HEK293T (cell line): ENCODE data around the gene SYNGAP1.

Experiments
- CTCF ChIA-PET: fragments of 350-600 bp; formaldehyde crosslinking; extraction: SDS; loops from one replicate; lab custom pipeline; 2021; ENCODE audit warnings: antibody characterized with exemption, inconsistent platforms; lab: Yijun Ruan, JAX
- POLR2A ChIA-PET: fragments of 350-600 bp; formaldehyde crosslinking; extraction: SDS; loops from one replicate; lab custom pipeline; 2020; ENCODE audit warnings: antibody characterized with exemption, inconsistent platforms; lab: Yijun Ruan, JAX
- DNase-seq: peaks from one replicate; pipeline ENCODE4 v3.0.0; 2012; ENCODE audit warnings: mixed read lengths; ENCODE audit errors: extremely low spot score
- ARNT ChIP-seq: fragments of 450-650 bp; IDR thresholded peaks from 2 replicates; pipeline ENCODE4 v1.6.1; 2017; ENCODE audit warnings: mild to moderate bottlenecking
- BHLHE40 ChIP-seq: fragments of 450-650 bp; IDR thresholded peaks from 2 replicates; pipeline ENCODE4 v1.6.1; 2016; ENCODE audit warnings: mild to moderate bottlenecking, moderate library complexity, borderline replicate concordance
- CTBP1 ChIP-seq: fragments of 450-650 bp; IDR thresholded peaks from 2 replicates; pipeline ENCODE4 v1.6.1; 2016; ENCODE audit warnings: borderline replicate concordance
- ELF4 ChIP-seq: fragments of 450-650 bp; IDR thresholded peaks from 2 replicates; pipeline ENCODE4 v1.6.1; 2017; ENCODE audit warnings: antibody characterized with exemption
- FOXA1 ChIP-seq: fragments of 450-650 bp; IDR thresholded peaks from 2 replicates; pipeline ENCODE4 v1.6.1; 2016; ENCODE audit warnings: mild to moderate bottlenecking
- FOXK2 ChIP-seq: fragments of 450-650 bp; IDR thresholded peaks from 2 replicates; pipeline ENCODE4 v1.6.1; 2016; ENCODE audit warnings: mild to moderate bottlenecking
- FOXM1 ChIP-seq: fragments of 450-650 bp; IDR thresholded peaks from 2 replicates; pipeline ENCODE4 v1.6.1; 2017; ENCODE audit warnings: mild to moderate bottlenecking, borderline replicate concordance
- HDGF ChIP-seq: fragments of 450-650 bp; IDR thresholded peaks from 2 replicates; pipeline ENCODE4 v1.6.1; 2017; ENCODE audit warnings: antibody characterized with exemption, borderline replicate concordance
- L3MBTL2 ChIP-seq: fragments of 450-650 bp; conservative IDR thresholded peaks from 2 replicates; pipeline ENCODE4 v1.6.1; 2016; ENCODE audit warnings: mild to moderate bottlenecking
- LEF1 ChIP-seq: fragments of 450-650 bp; IDR thresholded peaks from 2 replicates; pipeline ENCODE4 v1.6.1; 2017; ENCODE audit warnings: mild to moderate bottlenecking, borderline replicate concordance
- NFRKB ChIP-seq: fragments of 450-650 bp; IDR thresholded peaks from 2 replicates; pipeline ENCODE4 v1.6.1; 2016; ENCODE audit warnings: mild to moderate bottlenecking, moderate library complexity
- PKNOX1 ChIP-seq: fragments of 450-650 bp; IDR thresholded peaks from 2 replicates; pipeline ENCODE4 v1.6.1; 2016
- SP1 ChIP-seq: fragments of 450-650 bp; IDR thresholded peaks from 2 replicates; pipeline ENCODE4 v1.6.1; 2017
- SUZ12 ChIP-seq: fragments of 450-650 bp; IDR thresholded peaks from 2 replicates; pipeline ENCODE4 v1.6.1; 2016; ENCODE audit warnings: mild to moderate bottlenecking
- TARDBP ChIP-seq: fragments of 450-650 bp; IDR thresholded peaks from 2 replicates; pipeline ENCODE4 v1.6.1; 2016
- ZNF384 ChIP-seq: fragments of 450-650 bp; IDR thresholded peaks from 2 replicates; pipeline ENCODE4 v1.6.1; 2016

SYNGAP1 gene

GRCh38 chr6:33414592-33415271 lies 5.1 kb upstream of the SYNGAP1 start:
- TF ChIP-seq SP1, result no peak
- TF ChIP-seq TARDBP, result no peak
- TF ChIP-seq HDGF, result no peak
- TF ChIP-seq ELF4, result no peak
- TF ChIP-seq FOXM1, result no peak
- no peak for TF ChIP-seq L3MBTL2
- no peak for TF ChIP-seq ARNT
- no peak for TF ChIP-seq BHLHE40
- no peak for TF ChIP-seq FOXA1
- no peak for TF ChIP-seq SUZ12
- no peak for TF ChIP-seq FOXK2
- no peak for TF ChIP-seq ZNF384
- TF ChIP-seq NFRKB, result no peak
- CTCF ChIA-PET, result no interaction called here
- POLR2A ChIA-PET, result no interaction called here
- DNase-seq, result no peak

GRCh38 chr6:33415831-33416230 lies 4.0 kb upstream of the SYNGAP1 start:
- ChIA-PET POLR2A (no interaction called here), CTCF (no interaction called here)
- no peak for DNase-seq
- TF ChIP-seq BHLHE40 (no peak), LEF1 (no peak), SUZ12 (no peak), HDGF (no peak), PKNOX1 (no peak), NFRKB (no peak), FOXA1 (no peak), ELF4 (no peak), CTBP1 (no peak), FOXM1 (no peak), SP1 (no peak), TARDBP (no peak), ARNT (no peak), FOXK2 (no peak), L3MBTL2 (no peak), ZNF384 (no peak)

- ChIA-PET POLR2A (interaction anchor here (0.7 to 3.4 kb wide), 3 partner anchors 23 to 145 kb away, joined by 3 to 11 read pairs (median 3); partner anchors contain the start of genes RPS18, VPS52 and ZBTB9), CTCF (no interaction called here)
- TF ChIP-seq ZNF384 (no peak), BHLHE40 (no peak), FOXM1 (no peak), ELF4 (no peak), TARDBP (no peak), SP1 (no peak), PKNOX1 (no peak), ARNT (no peak), HDGF (no peak), SUZ12 (no peak)
- DNase-seq, result no peak
Measured at GRCh38 chr6:33416386-33417127, 3.3 kb upstream of the SYNGAP1 start.

GRCh38 chr6:33417128-33417902 lies 2.5 kb upstream of the SYNGAP1 start:
- ChIA-PET POLR2A (interaction anchor here (0.7 to 3.4 kb wide), 8 partner anchors 9 to 146 kb away, joined by 3 to 17 read pairs (median 4); partner anchors contain the start of genes RPS18, VPS52 and ZBTB9), CTCF (no interaction called here)
- DNase-seq, result no peak
- TF ChIP-seq L3MBTL2 (no peak), FOXA1 (no peak), PKNOX1 (no peak), LEF1 (no peak; the same call in 1 of the 2 replicates), FOXM1 (no peak), ELF4 (no peak), ARNT (no peak), BHLHE40 (no peak), CTBP1 (no peak), ZNF384 (no peak), SUZ12 (no peak), SP1 (no peak)

- TF ChIP-seq FOXM1, result no peak
- TF ChIP-seq HDGF, result 0 out of 2 replicates have a peak, but pooled peaks have one; percentile 25
- peak; percentile 12; the same call in 1 of the 2 replicates for TF ChIP-seq SP1
- TF ChIP-seq CTBP1, result no peak
- TF ChIP-seq PKNOX1, result peak; percentile 72
- TF ChIP-seq ELF4, result no peak; the same call in none of the 2 replicates
- TF ChIP-seq ARNT, result peak; percentile 58
- TF ChIP-seq L3MBTL2, result peak; percentile 98
- POLR2A ChIA-PET, result interaction anchor here (0.8 to 3.4 kb wide), 13 partner anchors 8 to 446 kb away, joined by 3 to 17 read pairs (median 5); partner anchors contain the start of genes PFDN6, RPS18, VPS52 and ZBTB22
- CTCF ChIA-PET, result interaction anchor here (0.5 to 1.2 kb wide), 4 partner anchors 11 to 220 kb away, joined by 3 to 6 read pairs (median 4); no protein-coding TSS in a partner anchor
- DNase-seq, result peak; percentile 92
Measured at GRCh38 chr6:33417903-33418689, 1.8 kb upstream of the SYNGAP1 start, which contains the start of gene CUTA. Gene CUTA (minus strand): TSS chr6:33418107. CDS start chr6:33418000, 107 bp downstream.
